Hepatocyte (in vitro differentiated cells): Measurements from ENCODE around the gene PRND. TPM values are rescaled to one million over a fixed set of nuclear protein-coding genes. Genes with fewer than 3 reads are reported as not detected.

Source experiments
- DNase-seq: peaks from one replicate; pipeline ENCODE4 v3.0.0-alpha.2; 2016; ENCODE audit warnings: low spot score
- H2AFZ ChIP-seq: fragments of 200-600 bp; sonication (generic); 2 replicates; pipeline ENCODE4 v1.6.0; 2016; ENCODE audit warnings: antibody characterized with exemption, mild to moderate bottlenecking
- H3K27ac ChIP-seq: fragments of 200-600 bp; sonication (generic); 2 replicates; pipeline ENCODE4 v1.5.1; 2016; ENCODE audit warnings: mild to moderate bottlenecking
- H3K27me3 ChIP-seq: fragments of 200-600 bp; sonication (generic); 2 replicates; pipeline ENCODE4 v1.6.1; 2016
- H3K36me3 ChIP-seq: fragments of 200-600 bp; sonication (generic); replicated peaks from 2 replicates; pipeline ENCODE4 v1.5.1; 2016; ENCODE audit warnings: low read depth; ENCODE audit not compliant: insufficient read depth
- H3K4me1 ChIP-seq: fragments of 200-600 bp; sonication (generic); 2 replicates; pipeline ENCODE4 v1.5.1; 2016; ENCODE audit warnings: mild to moderate bottlenecking, moderate library complexity; ENCODE audit not compliant: insufficient read depth
- H3K4me2 ChIP-seq: fragments of 200-600 bp; sonication (generic); 2 replicates; pipeline ENCODE4 v1.6.0; 2016
- H3K4me3 ChIP-seq: fragments of 200-600 bp; sonication (generic); 2 replicates; pipeline ENCODE4 v1.5.1; 2016; ENCODE audit warnings: mild to moderate bottlenecking
- H3K79me2 ChIP-seq: fragments of 200-600 bp; sonication (generic); 2 replicates; pipeline ENCODE4 v1.6.0; 2017; ENCODE audit warnings: mild to moderate bottlenecking
- H3K9me2 ChIP-seq: fragments of 200-600 bp; sonication (generic); replicated peaks from 2 replicates; pipeline ENCODE4 v1.6.0; 2017; ENCODE audit warnings: mild to moderate bottlenecking; ENCODE audit not compliant: insufficient read depth
- H3K9me3 ChIP-seq: fragments of 200-600 bp; sonication (generic); 2 replicates; pipeline ENCODE4 v1.5.1; 2016; ENCODE audit warnings: low read depth, mild to moderate bottlenecking
- H4K20me1 ChIP-seq: fragments of 200-600 bp; sonication (generic); 2 replicates; pipeline ENCODE4 v1.6.0; 2016; ENCODE audit warnings: mild to moderate bottlenecking; ENCODE audit not compliant: insufficient read depth, poor library complexity, severe bottlenecking
- CTCF ChIP-seq: fragments of 200-600 bp; sonication (generic); IDR thresholded peaks from 2 replicates; pipeline ENCODE4 v1.5.1; 2016; ENCODE audit warnings: antibody characterized with exemption, mild to moderate bottlenecking; ENCODE audit not compliant: poor library complexity
- EZH2 ChIP-seq: fragments of 200-600 bp; sonication (generic); IDR thresholded peaks from 2 replicates; pipeline ENCODE4 v1.6.1; 2016; ENCODE audit warnings: antibody characterized with exemption, mild to moderate bottlenecking, borderline replicate concordance
- EZH2phosphoT487 ChIP-seq: fragments of 200-600 bp; sonication (generic); IDR thresholded peaks from one replicate; pipeline ENCODE4 v1.6.1; 2018; ENCODE audit warnings: antibody characterized with exemption, mild to moderate bottlenecking, low read depth, moderate library complexity; ENCODE audit not compliant: unreplicated experiment, severe bottlenecking
- WGBS: methylation state at CpG from one replicate; pipeline ENCODE4 v1.1.6; 2016; ENCODE audit warnings: low lambda C conversion rate; ENCODE audit errors: missing lambda C conversion rate; 5-methylcytosine and 5-hydroxymethylcytosine counted together
- polyA plus RNA-seq: library from polyadenylated mRNA; unstranded; fragments of >200 nt; fragmentation: Nextera tagmentation; extraction: Ambion mirVana; gene quantifications from 2 replicates; pipeline ENCODE4 v1.2.1, GENCODE V29; 2016
- total RNA-seq: library from RNA; depleted of rRNA; stranded (reverse); fragments of >200 nt; gene quantifications from 2 replicates; pipeline ENCODE4 v1.2.3, GENCODE V29; 2014

PRND gene, protein sequence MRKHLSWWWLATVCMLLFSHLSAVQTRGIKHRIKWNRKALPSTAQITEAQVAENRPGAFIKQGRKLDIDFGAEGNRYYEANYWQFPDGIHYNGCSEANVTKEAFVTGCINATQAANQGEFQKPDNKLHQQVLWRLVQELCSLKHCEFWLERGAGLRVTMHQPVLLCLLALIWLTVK
- total RNA-seq: 0.16 and 0.70 TPM in 2 replicates
- 0.34 TPM in 1 of 2 replicates, not detected in the other for polyA plus RNA-seq

- Histone ChIP-seq H4K20me1 (no peaks in the 10 kb centered on the region), H3K79me2 (no peaks in the 10 kb centered on the region), H3K4me3 (no peak within 1 kb of the TSS), H3K4me2 (peak within 1 kb of the TSS; percentile 43), H2AFZ (no peak within 1 kb of the TSS), H3K36me3 (no peaks in the 10 kb centered on the region), H3K27me3 (peaks cover 4% of the 10 kb centered on the region), H3K9me3 (no peaks in the 10 kb centered on the region), H3K4me1 (peaks cover 6% of the 10 kb centered on the region), H3K27ac (no peak within 1 kb of the TSS), H3K9me2 (no peaks in the 10 kb centered on the region)
- WGBS: 81% methylated on average over 8 of the region's 8 CpGs
- no peak for DNase-seq
- no peak for TF ChIP-seq CTCF
- TF ChIP-seq EZH2phosphoT487: no peak
- no peak for TF ChIP-seq EZH2
Observed at GRCh38 chr20:4721719-4722118, at the start of gene PRND. Gene PRND, plus strand, starts transcription at chr20:4721909. Its CDS starts 2,643 bp downstream, at chr20:4724552.

GRCh38 chr20:4672948-4673347 lies 48.8 kb upstream of the PRND start:
- no peaks in the 10 kb centered on the region for H3K27me3 ChIP-seq
- no peaks in the 10 kb centered on the region for H3K79me2 ChIP-seq
- no peak for TF ChIP-seq CTCF
- no peak for TF ChIP-seq EZH2phosphoT487
- no peak for TF ChIP-seq EZH2
- 94% methylated on average over 5 of the region's 5 CpGs for WGBS
- no peak overlapping the region for H3K4me3 ChIP-seq
- no peaks in the 10 kb centered on the region for H3K9me3 ChIP-seq
- H3K4me2 ChIP-seq: no peak overlapping the region
- no peak overlapping the region for H3K27ac ChIP-seq
- H2AFZ ChIP-seq: no peak overlapping the region
- no peaks in the 10 kb centered on the region for H3K36me3 ChIP-seq
- H3K4me1 ChIP-seq: peaks cover 7% of the 10 kb centered on the region
- no peak for DNase-seq
- no peaks in the 10 kb centered on the region for H3K9me2 ChIP-seq
- no peaks in the 10 kb centered on the region for H4K20me1 ChIP-seq

DNA sequence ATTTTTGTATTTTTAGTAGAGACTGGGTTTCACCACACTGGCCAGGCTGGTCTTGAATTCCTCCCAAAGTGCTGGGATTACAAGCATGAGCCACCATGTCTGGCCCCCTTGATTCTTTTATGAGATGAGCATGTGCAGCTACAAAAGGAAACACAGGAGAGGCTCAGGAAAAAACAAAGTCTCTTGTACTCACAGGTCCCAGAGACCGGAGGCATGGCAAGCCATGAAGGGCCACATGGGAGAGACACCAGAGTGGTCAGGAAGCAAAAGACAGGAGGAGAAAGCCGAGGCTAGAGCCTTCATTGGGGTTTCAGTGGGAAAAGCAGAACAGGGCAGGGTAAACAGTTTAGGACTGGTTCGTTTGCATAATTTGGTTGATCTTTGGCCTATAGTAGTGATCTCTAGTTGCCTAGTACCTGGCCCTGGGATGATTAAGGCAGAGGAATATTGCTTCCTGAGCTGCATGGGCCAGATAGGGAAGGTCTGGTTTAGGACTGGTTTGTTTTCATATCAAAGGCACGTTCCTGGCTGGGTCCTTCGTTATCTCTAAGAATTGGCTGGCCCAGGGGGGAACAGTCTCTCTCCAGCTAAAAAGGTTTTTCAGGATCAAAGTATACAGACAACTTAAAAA lies 48.2 kb upstream of the PRND start:
- peaks cover 7% of the 10 kb centered on the region for H3K4me1 ChIP-seq
- no peak for TF ChIP-seq EZH2
- no peak for TF ChIP-seq EZH2phosphoT487
- no peak for TF ChIP-seq CTCF
- H3K4me2 ChIP-seq: no peak overlapping the region
- WGBS: 45% methylated on average over 5 of the region's 5 CpGs
- no peaks in the 10 kb centered on the region for H3K27me3 ChIP-seq
- no peaks in the 10 kb centered on the region for H3K79me2 ChIP-seq
- no peaks in the 10 kb centered on the region for H3K9me3 ChIP-seq
- no peak overlapping the region for H2AFZ ChIP-seq
- DNase-seq: no peak
- H3K27ac ChIP-seq: no peak overlapping the region
- H3K36me3 ChIP-seq: no peaks in the 10 kb centered on the region
- H3K4me3 ChIP-seq: no peak overlapping the region
- no peaks in the 10 kb centered on the region for H4K20me1 ChIP-seq
- H3K9me2 ChIP-seq: no peaks in the 10 kb centered on the region
